HUES48 (cell line): ENCODE results near the gene UTS2R.

Source experiments
- H3K27ac ChIP-seq: one replicate; pipeline ENCODE4 v1.7.0; 2013; ENCODE audit warnings: low read depth, low read length, inconsistent platforms
- H3K27me3 ChIP-seq: 2 replicates; pipeline ENCODE4 v1.6.1; 2013; ENCODE audit warnings: mild to moderate bottlenecking, low read length; ENCODE audit not compliant: control insufficient read depth, insufficient read depth
- H3K36me3 ChIP-seq: 2 replicates; pipeline ENCODE4 v1.6.1; 2013; ENCODE audit warnings: low read length; ENCODE audit not compliant: control insufficient read depth, insufficient read depth
- H3K4me1 ChIP-seq: 2 replicates; pipeline ENCODE4 v1.6.1; 2013; ENCODE audit warnings: mild to moderate bottlenecking, low read length; ENCODE audit not compliant: control insufficient read depth, insufficient read depth
- H3K4me3 ChIP-seq: 2 replicates; pipeline ENCODE4 v1.5.1; 2013; ENCODE audit warnings: mild to moderate bottlenecking, low read depth, low read length
- H3K9ac ChIP-seq: 2 replicates; pipeline ENCODE4 v1.6.1; 2013; ENCODE audit warnings: mild to moderate bottlenecking, low read depth, low read length, moderate library complexity
- H3K9me3 ChIP-seq: 2 replicates; pipeline ENCODE4 v1.6.1; 2013; ENCODE audit warnings: low read length; ENCODE audit not compliant: control insufficient read depth, insufficient read depth

UTS2R gene

DNA sequence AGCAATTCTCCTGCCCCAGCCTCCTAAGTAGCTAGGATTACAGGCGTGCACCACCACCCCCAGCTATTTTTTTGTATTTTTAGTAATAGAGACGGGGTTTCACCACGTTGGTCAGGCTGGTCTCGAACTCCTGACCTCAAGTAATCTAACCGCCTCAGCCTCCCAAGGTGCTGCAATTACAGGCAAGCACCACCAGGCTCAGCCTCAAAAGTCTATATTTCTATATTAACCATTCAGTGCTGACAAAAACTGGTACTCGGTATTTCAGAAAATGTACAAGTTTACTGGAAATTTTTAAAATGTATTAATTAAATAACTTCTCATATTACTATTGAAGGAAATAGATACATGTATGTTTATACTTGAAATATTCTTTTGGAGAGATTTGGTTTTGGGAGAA lies 45.2 kb downstream of the UTS2R start:
- Histone ChIP-seq H3K27ac (no peak overlapping the region), H3K36me3 (peaks cover 12% of the 10 kb centered on the region)

GRCh38 chr17:82418001-82418986 lies 46.7 kb downstream of the UTS2R start, which contains the start of the genes HEXD and OGFOD3:
HEXD (plus strand) TSS chr17:82418347; CDS start chr17:82419800, 1,453 bp downstream.
OGFOD3 (minus strand) TSS chr17:82418586; CDS start chr17:82418485, 101 bp downstream.
- Histone ChIP-seq H3K27ac (peak within 1 kb of the TSS; percentile 91), H3K27me3 (no peaks in the 10 kb centered on the region), H3K9ac (peak within 1 kb of the TSS; percentile 95), H3K4me1 (peaks cover 7% of the 10 kb centered on the region; the same call in 1 of the 2 replicates), H3K36me3 (peaks cover 12% of the 10 kb centered on the region), H3K9me3 (no peaks in the 10 kb centered on the region), H3K4me3 (peak within 1 kb of the TSS; percentile 98)

More for the DNA sequence above, 45.2 kb downstream of the UTS2R start:
- no peaks in the 10 kb centered on the region for H3K27me3 ChIP-seq
- no peak overlapping the region for H3K9ac ChIP-seq
- H3K9me3 ChIP-seq = no peaks in the 10 kb centered on the region
- H3K4me3 ChIP-seq = no peak overlapping the region
- peaks cover 7% of the 10 kb centered on the region; the same call in 1 of the 2 replicates for H3K4me1 ChIP-seq

- H3K4me3 ChIP-seq = peak overlapping the region; percentile 98; the same call in 1 of the 2 replicates
- H3K27me3 ChIP-seq = no peaks in the 10 kb centered on the region
- peaks cover 7% of the 10 kb centered on the region; the same call in 1 of the 2 replicates for H3K4me1 ChIP-seq
- no peak overlapping the region for H3K27ac ChIP-seq
- H3K9me3 ChIP-seq = no peaks in the 10 kb centered on the region
- peaks cover 12% of the 10 kb centered on the region for H3K36me3 ChIP-seq
- H3K9ac ChIP-seq = no peak overlapping the region
These were observed 48.0 kb downstream of the UTS2R start for GRCh38 chr17:82419540-82419939.

DNA sequence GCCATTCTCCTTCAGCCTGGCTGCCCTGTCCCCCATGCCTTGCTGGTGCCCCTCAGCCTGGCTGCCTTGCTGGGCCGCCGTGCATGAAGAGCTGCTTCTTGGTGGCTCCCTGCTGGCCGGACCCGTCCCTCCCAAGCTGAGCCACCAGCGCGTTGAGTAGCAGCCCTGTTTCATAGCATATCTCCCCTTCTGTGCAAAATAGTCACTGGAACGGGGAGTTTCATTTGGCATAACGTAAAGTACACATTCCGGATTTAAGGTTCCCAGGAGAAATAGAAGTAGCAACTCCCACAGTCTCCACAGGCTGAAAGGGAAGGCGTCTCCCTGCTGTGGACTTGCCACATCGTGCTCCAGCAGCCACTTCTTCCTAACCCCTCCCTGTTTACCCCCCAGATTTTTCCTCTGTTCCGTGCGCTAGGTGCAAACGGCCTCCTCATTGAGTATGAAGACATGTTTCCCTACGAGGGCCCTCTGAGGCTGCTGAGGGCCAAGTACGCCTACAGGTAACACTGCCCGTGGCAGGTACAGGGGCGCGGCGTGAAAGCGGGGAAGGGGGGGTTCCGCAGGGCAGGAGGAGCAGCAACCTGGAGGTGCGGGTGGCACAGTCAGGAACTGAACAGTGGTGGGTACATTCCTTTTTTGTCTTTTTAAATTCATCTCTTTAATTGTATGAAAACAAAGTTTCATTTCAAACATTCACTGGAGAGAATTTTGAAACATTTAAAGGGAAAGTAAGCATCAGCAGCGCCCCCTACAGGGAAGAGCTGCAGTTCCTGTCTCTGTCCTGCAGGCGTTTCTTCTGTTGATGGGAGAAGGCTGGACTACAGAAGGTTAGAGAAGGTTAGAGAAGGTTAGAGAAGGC lies 52.7 kb downstream of the UTS2R start:
- Histone ChIP-seq H3K27me3 (no peaks in the 10 kb centered on the region), H3K9ac (no peak overlapping the region), H3K27ac (no peak overlapping the region), H3K9me3 (no peaks in the 10 kb centered on the region), H3K36me3 (peaks cover 12% of the 10 kb centered on the region), H3K4me3 (no peak overlapping the region), H3K4me1 (0 out of 2 replicates have a peak, but pooled peaks cover under 1% of the 10 kb centered on the region)

DNA sequence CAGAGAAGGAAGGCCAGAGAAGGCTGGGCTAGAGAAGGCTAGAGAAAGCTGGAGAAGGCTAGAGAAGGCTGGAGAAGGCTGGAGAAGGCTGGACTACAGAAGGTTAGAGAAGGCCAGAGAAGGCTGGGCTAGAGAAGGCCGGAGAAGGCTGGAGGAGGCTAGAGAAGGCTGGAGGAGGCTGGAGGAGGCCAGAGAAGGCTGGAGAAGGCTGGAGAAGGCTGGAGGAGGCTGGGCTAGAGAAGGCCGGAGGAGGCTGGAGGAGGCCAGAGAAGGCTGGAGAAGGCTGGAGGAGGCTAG lies 53.2 kb downstream of the UTS2R start:
- H3K36me3 ChIP-seq = peaks cover 12% of the 10 kb centered on the region
- no peaks in the 10 kb centered on the region for H3K9me3 ChIP-seq
- H3K27ac ChIP-seq = no peak overlapping the region
- H3K9ac ChIP-seq = no peak overlapping the region
- no peaks in the 10 kb centered on the region for H3K4me1 ChIP-seq
- H3K4me3 ChIP-seq = no peak overlapping the region
- H3K27me3 ChIP-seq = no peaks in the 10 kb centered on the region
